ENCODE results near the gene PARD6G. TPM values are rescaled to one million over a fixed set of nuclear protein-coding genes. Genes with fewer than 3 reads are reported as not detected.

Gene PARD6G
- total RNA-seq, 1 experiment from 2014 or later, result 13.0 TPM

- CTCF ChIA-PET, result no interaction called here
- Mint-ChIP-seq H3K9me3 (no peaks in the 10 kb centered on the region), H3K36me3 (peaks cover 19% of the 10 kb centered on the region), H3K4me3 (no peak overlapping the region), H3K4me1 (peaks cover 41% of the 10 kb centered on the region), H3K27me3 (ENCODE audit: low read depth) (no peaks in the 10 kb centered on the region), H3K27ac (no peak overlapping the region; the same call in 1 of the 2 replicates)
- ATAC-seq (no peak), DNase-seq (ENCODE audit: low spot score) (no peak)
- TF ChIP-seq FOXP1 (CRISPR knock-in tag; IDR thresholded peaks at IDR 0.05; ENCODE audit: borderline replicate concordance) (no peak), RELA (CRISPR knock-in tag; IDR thresholded peaks at IDR 0.05; ENCODE audit: borderline replicate concordance) (no peak), EMX1 (CRISPR knock-in tag; IDR thresholded peaks at IDR 0.05) (no peak), SOX15 (CRISPR knock-in tag; IDR thresholded peaks at IDR 0.05) (no peak), GTF2I (CRISPR knock-in tag; conservative IDR thresholded peaks at IDR 0.05) (no peak), MLX (CRISPR knock-in tag; IDR thresholded peaks at IDR 0.05) (no peak), ZNF671 (CRISPR knock-in tag; IDR thresholded peaks at IDR 0.05) (no peak), GABPB1 (CRISPR knock-in tag; IDR thresholded peaks at IDR 0.05) (no peak), ETV6 (CRISPR knock-in tag; IDR thresholded peaks at IDR 0.05) (no peak)
- TF ChIP-seq, protein P1, sequence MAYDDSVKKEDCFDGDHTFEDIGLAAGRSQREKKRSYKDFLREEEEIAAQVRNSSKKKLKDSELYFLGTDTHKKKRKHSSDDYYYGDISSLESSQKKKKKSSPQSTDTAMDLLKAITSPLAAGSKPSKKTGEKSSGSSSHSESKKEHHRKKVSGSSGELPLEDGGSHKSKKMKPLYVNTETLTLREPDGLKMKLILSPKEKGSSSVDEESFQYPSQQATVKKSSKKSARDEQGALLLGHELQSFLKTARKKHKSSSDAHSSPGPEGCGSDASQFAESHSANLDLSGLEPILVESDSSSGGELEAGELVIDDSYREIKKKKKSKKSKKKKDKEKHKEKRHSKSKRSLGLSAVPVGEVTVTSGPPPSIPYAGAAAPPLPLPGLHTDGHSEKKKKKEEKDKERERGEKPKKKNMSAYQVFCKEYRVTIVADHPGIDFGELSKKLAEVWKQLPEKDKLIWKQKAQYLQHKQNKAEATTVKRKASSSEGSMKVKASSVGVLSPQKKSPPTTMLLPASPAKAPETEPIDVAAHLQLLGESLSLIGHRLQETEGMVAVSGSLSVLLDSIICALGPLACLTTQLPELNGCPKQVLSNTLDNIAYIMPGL (CRISPR knock-in tag; IDR thresholded peaks at IDR 0.05), result no peak
- POLR2A ChIA-PET, result no interaction called here
These were observed 119.7 kb downstream of the PARD6G start for GRCh38 chr18:80127635-80128034.

GRCh38 chr18:80126797-80127196, 120.5 kb downstream of the PARD6G start:
- TF ChIP-seq RELA (CRISPR knock-in tag; IDR thresholded peaks at IDR 0.05; ENCODE audit: borderline replicate concordance) (no peak), ZNF317 (CRISPR knock-in tag; IDR thresholded peaks at IDR 0.05; ENCODE audit: borderline replicate concordance, low read depth) (no peak), SMAD3 (CRISPR knock-in tag; IDR thresholded peaks at IDR 0.05; ENCODE audit: borderline replicate concordance) (no peak), ZNF138 (CRISPR knock-in tag; conservative IDR thresholded peaks at IDR 0.05) (no peak), JAZF1 (CRISPR knock-in tag; IDR thresholded peaks at IDR 0.05) (no peak), ZNF671 (CRISPR knock-in tag; IDR thresholded peaks at IDR 0.05) (no peak)
- ChIA-PET POLR2A (no interaction called here), CTCF (interaction anchor here (0.6 kb wide), 1 partner anchor 7 kb away, joined by 3 read pairs; no protein-coding TSS in a partner anchor)
- H3K27me3 Mint-ChIP-seq (ENCODE audit: low read depth), result no peaks in the 10 kb centered on the region
- ATAC-seq (no peak), DNase-seq (ENCODE audit: low spot score) (no peak)
- H3K9me3 Mint-ChIP-seq, result no peaks in the 10 kb centered on the region
- H3K36me3 Mint-ChIP-seq, result peaks cover 21% of the 10 kb centered on the region
- no peak overlapping the region for H3K27ac Mint-ChIP-seq
- H3K4me1 Mint-ChIP-seq, result peaks cover 42% of the 10 kb centered on the region
- no peak overlapping the region for H3K4me3 Mint-ChIP-seq

DNA sequence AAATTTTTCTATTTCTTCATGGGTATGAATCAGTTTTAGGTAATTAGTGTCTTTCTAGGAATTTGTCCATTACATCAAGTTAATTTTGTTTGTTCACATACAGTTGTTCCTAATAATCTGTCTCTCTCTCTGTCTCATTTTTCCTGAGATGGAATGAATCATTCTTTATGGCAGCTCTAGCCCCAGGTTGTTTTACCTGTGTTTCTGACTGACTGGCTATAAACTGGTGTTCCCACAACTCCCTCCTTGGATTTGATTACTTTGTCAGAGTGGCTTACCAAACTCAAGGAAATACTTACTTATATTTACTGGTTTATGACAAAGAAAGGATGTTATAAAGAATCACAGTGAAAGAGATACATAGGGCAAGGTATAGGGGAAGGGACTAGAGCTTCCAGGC, 123.2 kb downstream of the PARD6G start:
- Mint-ChIP-seq H3K4me3 (no peak overlapping the region), H3K27me3 (ENCODE audit: low read depth) (no peaks in the 10 kb centered on the region), H3K9me3 (no peaks in the 10 kb centered on the region), H3K36me3 (peaks cover 31% of the 10 kb centered on the region), H3K27ac (peak overlapping the region; percentile 31), H3K4me1 (peaks cover 39% of the 10 kb centered on the region)
- CTCF ChIA-PET, result no interaction called here
- no peak for TF ChIP-seq ZNF317 (CRISPR knock-in tag; IDR thresholded peaks at IDR 0.05; ENCODE audit: borderline replicate concordance, low read depth)
- no peak for TF ChIP-seq JUN (CRISPR knock-in tag; IDR thresholded peaks at IDR 0.05)
- ATAC-seq, result no peak
- no peak for DNase-seq (ENCODE audit: low spot score)
- POLR2A ChIA-PET, result no interaction called here

DNA sequence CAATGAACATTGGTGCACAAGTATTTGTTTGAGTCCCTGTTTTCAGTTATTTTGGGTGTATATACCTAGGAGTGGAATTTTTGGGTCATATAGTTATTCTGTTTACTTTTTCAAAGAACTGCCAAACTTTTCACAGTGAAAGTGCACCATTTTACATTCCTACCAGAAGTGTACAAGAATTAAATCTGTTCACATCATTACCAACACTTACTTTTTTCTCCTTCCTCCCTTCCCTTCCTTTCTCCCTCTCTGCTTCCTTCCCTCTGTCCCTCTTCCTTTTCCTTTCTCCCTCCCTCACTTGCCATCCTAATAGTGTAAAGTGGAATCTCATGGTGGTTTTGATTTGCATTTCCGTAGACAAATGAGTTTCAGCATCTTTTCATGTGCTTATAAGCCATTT, 126.4 kb downstream of the PARD6G start:
- no peak for ATAC-seq
- ChIA-PET POLR2A (no interaction called here), CTCF (interaction anchor here (0.8 kb wide), 1 partner anchor 263 kb away, joined by 3 read pairs; no protein-coding TSS in a partner anchor)
- TF ChIP-seq MAX (CRISPR knock-in tag; IDR thresholded peaks at IDR 0.05), result no peak
- TF ChIP-seq AR (CRISPR knock-in tag; IDR thresholded peaks at IDR 0.05), result no peak
- TF ChIP-seq E2F1 (CRISPR knock-in tag; IDR thresholded peaks at IDR 0.05), result no peak
- no peak for TF ChIP-seq NR3C1 (CRISPR knock-in tag; conservative IDR thresholded peaks at IDR 0.05; ENCODE audit: low read depth)
- H3K27me3 Mint-ChIP-seq (ENCODE audit: low read depth), result no peaks in the 10 kb centered on the region
- no peak for DNase-seq (ENCODE audit: low spot score)
- H3K27ac Mint-ChIP-seq, result no peak overlapping the region; the same call in 1 of the 2 replicates
- no peaks in the 10 kb centered on the region for H3K9me3 Mint-ChIP-seq
- no peak overlapping the region for H3K4me3 Mint-ChIP-seq
- H3K4me1 Mint-ChIP-seq, result peaks cover 67% of the 10 kb centered on the region
- peaks cover 43% of the 10 kb centered on the region for H3K36me3 Mint-ChIP-seq
